Stimulated activated naive CD8-positive, alpha-beta T cell treated with anti-CD3 and anti-CD28 coated beads, Interleukin-15, Interleukin-2, amounts not matched to agents 100 ng/mL and 50 ng/mL, for 24 hours (primary cell): ENCODE data around the gene CSRNP3.

ENCODE experiments used
- H3K27ac Mint-ChIP-seq: one replicate; pipeline ENCODE4 v1.8.0; 2021; ENCODE audit warnings: mild to moderate bottlenecking, mixed read lengths
- H3K27me3 Mint-ChIP-seq: one replicate; pipeline ENCODE4 v1.8.0; 2021; ENCODE audit warnings: mixed read lengths
- H3K36me3 Mint-ChIP-seq: one replicate; pipeline ENCODE4 v1.8.0; 2021; ENCODE audit warnings: low read depth, mixed read lengths
- H3K4me1 Mint-ChIP-seq: one replicate; pipeline ENCODE4 v1.8.0; 2021; ENCODE audit warnings: low read depth, mixed read lengths
- H3K4me3 Mint-ChIP-seq: one replicate; pipeline ENCODE4 v1.8.0; 2021; ENCODE audit warnings: mild to moderate bottlenecking, mixed read lengths
- H3K9me3 Mint-ChIP-seq: one replicate; pipeline ENCODE4 v1.8.0; 2021; ENCODE audit warnings: mixed read lengths

Gene CSRNP3

DNA sequence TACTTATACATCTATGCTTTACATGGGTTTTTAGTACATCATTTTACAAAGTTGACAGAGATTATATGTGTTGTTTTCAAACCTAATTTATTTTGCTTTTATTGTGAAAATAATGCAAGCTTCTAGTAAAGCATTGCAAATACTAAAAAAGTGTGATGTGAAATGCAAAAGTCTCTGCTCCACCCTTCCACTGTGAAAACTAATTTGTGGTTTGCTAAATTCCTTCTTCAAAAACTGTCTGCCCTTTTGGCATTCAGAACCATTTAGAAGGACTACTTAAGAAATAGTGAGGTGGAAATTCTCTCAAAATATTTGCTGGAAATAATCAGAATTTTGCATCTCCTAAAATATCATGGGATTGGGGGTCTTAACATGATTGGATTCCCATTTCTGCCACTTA is 78.4 kb downstream of the CSRNP3 start:
- no peaks in the 10 kb centered on the region for H3K4me1 Mint-ChIP-seq
- no peaks in the 10 kb centered on the region for H3K36me3 Mint-ChIP-seq
- H3K27ac Mint-ChIP-seq, result no peak overlapping the region
- no peak overlapping the region for H3K4me3 Mint-ChIP-seq
- no peaks in the 10 kb centered on the region for H3K9me3 Mint-ChIP-seq
- H3K27me3 Mint-ChIP-seq, result no peaks in the 10 kb centered on the region

DNA sequence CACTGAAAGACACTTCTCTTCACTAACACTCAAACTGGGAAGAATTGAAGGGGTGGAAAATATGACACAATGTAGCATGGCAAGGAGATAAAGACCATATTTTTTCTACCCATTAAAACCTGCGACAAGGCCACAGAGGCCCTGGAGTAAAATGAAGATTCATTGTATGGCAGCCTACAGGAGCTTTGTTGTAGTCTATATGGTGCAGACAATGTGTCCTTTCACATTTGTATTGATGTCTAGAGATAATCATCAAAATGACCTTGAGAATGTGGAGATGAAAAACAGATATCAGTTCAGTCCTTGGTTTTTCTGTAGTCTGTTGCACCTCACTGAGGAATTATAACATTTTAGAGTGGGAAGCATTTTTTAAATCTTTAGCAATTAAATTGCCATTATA is 80.1 kb downstream of the CSRNP3 start:
- no peaks in the 10 kb centered on the region for H3K4me1 Mint-ChIP-seq
- H3K27me3 Mint-ChIP-seq, result no peaks in the 10 kb centered on the region
- H3K27ac Mint-ChIP-seq, result no peak overlapping the region
- H3K9me3 Mint-ChIP-seq, result no peaks in the 10 kb centered on the region
- H3K36me3 Mint-ChIP-seq, result no peaks in the 10 kb centered on the region
- no peak overlapping the region for H3K4me3 Mint-ChIP-seq

- Mint-ChIP-seq H3K9me3 (no peaks in the 10 kb centered on the region), H3K27ac (no peak overlapping the region)
Observed at GRCh38 chr2:165558832-165559231, 89.3 kb downstream of the CSRNP3 start.

DNA sequence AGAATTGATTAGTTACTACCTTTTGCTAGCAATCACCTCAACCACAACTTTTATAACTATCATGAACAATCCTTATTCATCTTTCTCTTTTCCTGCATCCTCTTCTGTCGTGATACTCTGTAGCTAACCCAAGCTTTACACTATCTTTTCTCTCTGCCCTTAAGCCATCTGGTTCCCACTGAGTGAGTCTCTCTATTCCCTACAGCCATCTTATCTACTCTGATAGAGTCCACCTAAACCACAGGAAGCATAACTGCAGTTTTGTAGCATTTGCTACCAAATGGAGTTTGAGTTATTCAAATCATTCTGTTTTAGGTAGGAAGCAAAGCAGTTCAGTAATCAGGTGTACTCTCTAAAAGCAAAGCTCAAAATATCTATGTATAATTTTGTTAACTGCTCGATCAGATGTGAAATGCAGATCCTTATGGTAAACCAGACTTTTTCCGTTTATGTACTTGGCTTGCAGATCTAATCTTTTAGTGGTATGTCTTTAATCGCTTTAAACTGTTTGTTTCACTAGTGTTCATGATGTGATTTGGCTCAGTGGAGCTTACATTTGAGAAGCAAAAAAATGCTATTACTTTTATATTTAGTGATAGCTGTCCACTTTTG is 91.0 kb downstream of the CSRNP3 start:
- H3K9me3 Mint-ChIP-seq, result no peaks in the 10 kb centered on the region
- H3K27me3 Mint-ChIP-seq, result peaks cover 4% of the 10 kb centered on the region
- no peak overlapping the region for H3K27ac Mint-ChIP-seq
- no peaks in the 10 kb centered on the region for H3K36me3 Mint-ChIP-seq
- no peaks in the 10 kb centered on the region for H3K4me1 Mint-ChIP-seq
- no peak overlapping the region for H3K4me3 Mint-ChIP-seq

More at GRCh38 chr2:165558832-165559231, 89.3 kb downstream of the CSRNP3 start:
- no peaks in the 10 kb centered on the region for H3K4me1 Mint-ChIP-seq
- H3K27me3 Mint-ChIP-seq, result peaks cover 4% of the 10 kb centered on the region
- H3K36me3 Mint-ChIP-seq, result no peaks in the 10 kb centered on the region
- H3K4me3 Mint-ChIP-seq, result no peak overlapping the region

DNA sequence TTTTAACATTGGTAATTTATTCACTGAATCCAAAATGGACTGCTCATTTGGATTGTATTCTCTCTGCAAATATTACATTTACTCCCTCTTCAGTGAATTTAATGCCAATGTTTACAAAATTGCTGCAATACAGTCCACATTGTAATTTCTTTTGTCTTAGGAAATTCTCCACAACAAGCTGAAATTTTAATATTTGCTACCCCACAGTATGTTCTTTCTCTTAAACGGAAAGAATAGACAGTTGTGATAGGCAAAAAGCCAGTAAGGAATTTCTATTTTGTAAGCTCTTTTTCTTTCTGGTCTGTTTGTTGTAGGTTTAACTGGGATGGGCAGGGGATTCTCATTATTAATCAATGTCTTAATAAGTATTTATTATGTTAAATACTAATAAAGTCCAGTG is 92.0 kb downstream of the CSRNP3 start:
- Mint-ChIP-seq H3K36me3 (no peaks in the 10 kb centered on the region), H3K4me1 (no peaks in the 10 kb centered on the region), H3K4me3 (no peak overlapping the region), H3K9me3 (no peaks in the 10 kb centered on the region), H3K27ac (no peak overlapping the region), H3K27me3 (peaks cover 4% of the 10 kb centered on the region)

GRCh38 chr2:165562233-165562632 is 92.7 kb downstream of the CSRNP3 start:
- H3K27ac Mint-ChIP-seq, result no peak overlapping the region
- no peaks in the 10 kb centered on the region for H3K9me3 Mint-ChIP-seq
- H3K27me3 Mint-ChIP-seq, result peaks cover 4% of the 10 kb centered on the region
- no peaks in the 10 kb centered on the region for H3K4me1 Mint-ChIP-seq
- H3K36me3 Mint-ChIP-seq, result no peaks in the 10 kb centered on the region
- H3K4me3 Mint-ChIP-seq, result no peak overlapping the region

GRCh38 chr2:165563468-165564225 is 94.1 kb downstream of the CSRNP3 start:
- Mint-ChIP-seq H3K9me3 (no peaks in the 10 kb centered on the region), H3K27ac (no peak overlapping the region), H3K4me1 (no peaks in the 10 kb centered on the region), H3K4me3 (no peak overlapping the region), H3K36me3 (no peaks in the 10 kb centered on the region), H3K27me3 (peaks cover 8% of the 10 kb centered on the region)

- no peaks in the 10 kb centered on the region for H3K4me1 Mint-ChIP-seq
- no peak overlapping the region for H3K27ac Mint-ChIP-seq
- no peaks in the 10 kb centered on the region for H3K9me3 Mint-ChIP-seq
- H3K27me3 Mint-ChIP-seq, result peaks cover 4% of the 10 kb centered on the region
- no peak overlapping the region for H3K4me3 Mint-ChIP-seq
- H3K36me3 Mint-ChIP-seq, result no peaks in the 10 kb centered on the region
Observed at GRCh38 chr2:165566008-165566407, 96.5 kb downstream of the CSRNP3 start.

DNA sequence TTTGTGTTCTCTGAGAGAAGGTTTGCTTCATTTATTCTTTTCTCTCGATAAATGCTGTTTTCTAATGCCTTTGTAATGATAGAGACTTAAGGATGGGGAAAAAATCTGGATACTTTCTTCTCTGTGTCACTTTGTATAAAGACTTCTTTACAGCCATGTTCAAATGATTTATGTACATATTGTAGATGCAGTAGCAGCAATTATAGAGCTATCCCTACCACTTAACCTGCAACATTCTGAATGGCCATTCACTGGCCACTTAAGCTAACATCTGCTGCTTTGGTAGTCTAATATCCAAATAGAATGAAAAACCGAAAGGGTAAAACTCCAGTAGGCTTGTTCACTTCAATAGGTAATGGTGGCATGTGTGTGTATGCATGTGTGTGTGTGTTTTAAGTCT is 97.8 kb downstream of the CSRNP3 start:
- no peak overlapping the region for H3K4me3 Mint-ChIP-seq
- no peaks in the 10 kb centered on the region for H3K36me3 Mint-ChIP-seq
- no peak overlapping the region for H3K27ac Mint-ChIP-seq
- H3K27me3 Mint-ChIP-seq, result peaks cover 4% of the 10 kb centered on the region
- H3K9me3 Mint-ChIP-seq, result no peaks in the 10 kb centered on the region
- no peaks in the 10 kb centered on the region for H3K4me1 Mint-ChIP-seq

DNA sequence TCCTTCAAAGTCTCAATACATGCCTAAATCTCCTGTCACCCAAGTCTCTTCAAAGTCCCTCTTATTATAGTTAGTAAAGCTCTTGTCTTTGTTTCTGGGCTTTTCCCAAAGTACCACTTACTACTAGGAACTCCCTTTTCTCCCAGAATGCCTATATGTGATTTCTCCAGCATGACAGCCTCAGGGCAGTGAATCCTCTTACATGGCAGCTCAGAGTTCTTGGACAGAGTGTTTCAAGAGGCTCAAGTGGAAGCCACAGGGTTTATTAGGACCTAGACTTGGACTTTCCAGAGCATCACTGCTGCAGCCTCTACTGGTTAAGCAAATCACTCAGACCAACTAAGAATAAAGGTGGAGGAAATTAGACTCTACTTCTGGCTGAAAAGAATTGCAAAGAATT is 98.9 kb downstream of the CSRNP3 start:
- H3K4me1 Mint-ChIP-seq, result no peaks in the 10 kb centered on the region
- no peak overlapping the region for H3K4me3 Mint-ChIP-seq
- H3K27ac Mint-ChIP-seq, result no peak overlapping the region
- H3K9me3 Mint-ChIP-seq, result no peaks in the 10 kb centered on the region
- peaks cover 4% of the 10 kb centered on the region for H3K27me3 Mint-ChIP-seq
- H3K36me3 Mint-ChIP-seq, result no peaks in the 10 kb centered on the region

GRCh38 chr2:165571477-165571876 is 102.0 kb downstream of the CSRNP3 start:
- Mint-ChIP-seq H3K4me3 (no peak overlapping the region), H3K36me3 (no peaks in the 10 kb centered on the region), H3K9me3 (no peaks in the 10 kb centered on the region), H3K27ac (no peak overlapping the region), H3K27me3 (peaks cover 17% of the 10 kb centered on the region), H3K4me1 (no peaks in the 10 kb centered on the region)

- Mint-ChIP-seq H3K27me3 (peaks cover 17% of the 10 kb centered on the region), H3K9me3 (no peaks in the 10 kb centered on the region), H3K27ac (no peak overlapping the region), H3K4me3 (no peak overlapping the region), H3K36me3 (no peaks in the 10 kb centered on the region), H3K4me1 (no peaks in the 10 kb centered on the region)
Observed at GRCh38 chr2:165572151-165572550, 102.7 kb downstream of the CSRNP3 start.

- Mint-ChIP-seq H3K4me1 (no peaks in the 10 kb centered on the region), H3K27ac (no peak overlapping the region), H3K4me3 (no peak overlapping the region), H3K27me3 (peaks cover 13% of the 10 kb centered on the region), H3K36me3 (no peaks in the 10 kb centered on the region), H3K9me3 (no peaks in the 10 kb centered on the region)
Observed at GRCh38 chr2:165573534-165574461, 104.3 kb downstream of the CSRNP3 start.

DNA sequence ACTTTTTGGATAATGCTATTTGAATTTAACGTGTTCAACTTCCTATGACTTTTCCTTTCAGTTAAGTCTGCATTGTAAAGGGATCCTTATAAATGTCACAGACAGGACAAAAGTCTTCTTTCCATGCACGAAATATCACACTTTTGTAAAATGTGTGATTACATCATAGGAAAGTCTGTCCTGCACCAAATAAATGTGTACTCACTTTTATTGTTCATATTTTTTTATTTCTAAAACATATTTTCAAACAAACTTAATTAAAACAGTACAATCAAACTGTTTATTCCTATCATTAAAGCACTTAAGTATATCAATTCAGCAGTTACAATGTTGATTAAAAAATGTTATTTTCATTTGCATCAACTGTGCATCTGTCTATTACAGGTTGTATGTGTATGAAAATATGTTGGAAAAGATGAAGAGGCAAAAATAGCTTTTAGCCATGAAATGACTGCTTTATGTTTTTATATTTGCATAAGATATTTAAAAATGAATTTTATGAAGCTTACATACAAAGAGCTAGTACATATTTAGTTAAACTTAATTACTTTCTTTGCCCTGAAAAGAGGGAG is 105.6 kb downstream of the CSRNP3 start:
- Mint-ChIP-seq H3K27ac (no peak overlapping the region), H3K9me3 (no peaks in the 10 kb centered on the region), H3K4me1 (no peaks in the 10 kb centered on the region), H3K27me3 (peaks cover 13% of the 10 kb centered on the region), H3K36me3 (no peaks in the 10 kb centered on the region), H3K4me3 (no peak overlapping the region)
